ENCODE results near the gene DNAAF2. TPM values are rescaled to one million over a fixed set of nuclear protein-coding genes. Genes with fewer than 3 reads are reported as not detected.
"Not testable (repeated sequence)": the region's sequence is repeated elsewhere in the genome, so short reads cannot be mapped to it uniquely, and the experiment has no call there.

Gene DNAAF2
- polyA plus RNA-seq, 4 donors = 8.3 to 19.5 (median 10.3) TPM

DNA sequence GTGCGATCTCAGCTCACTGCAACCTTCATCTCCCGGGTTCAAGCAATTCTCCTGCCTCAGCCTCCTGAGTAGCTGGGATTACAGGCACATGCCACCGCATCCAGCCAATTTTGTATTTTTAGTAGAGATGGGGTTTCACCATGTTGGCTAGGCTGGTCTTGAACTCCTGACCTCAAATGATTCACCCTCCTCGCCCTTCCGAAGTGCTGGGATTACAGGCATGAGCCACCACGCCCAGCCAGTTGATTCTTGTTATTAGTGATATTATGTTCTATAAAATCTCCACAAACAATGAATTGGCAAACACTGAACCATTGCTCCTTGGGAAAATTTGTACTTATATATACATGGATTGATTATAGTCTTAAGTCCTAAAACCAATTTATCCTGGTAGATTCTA lies 22.5 kb upstream of the DNAAF2 start:
- not testable (repeated sequence) for FAIRE-seq; H3K4me3 ChIP-seq (ENCODE audit: low read depth in 1 of 3, low read length in 3 of 3); H3K27me3 ChIP-seq (ENCODE audit: control insufficient read depth in 3 of 3, insufficient read depth in 3 of 3, low read length in 3 of 3); H3K9me3 ChIP-seq (ENCODE audit: control insufficient read depth in 2 of 2, insufficient read depth in 1 of 2, low read depth in 1 of 2, low read length in 1 of 2); H3K36me3 ChIP-seq (ENCODE audit: control insufficient read depth in 3 of 3, insufficient read depth in 2 of 3, low read depth in 1 of 3, low read length in 3 of 3); H3K27ac ChIP-seq (ENCODE audit: low read depth in 1 of 3, low read length in 2 of 3); H3K4me1 ChIP-seq (ENCODE audit: control insufficient read depth in 3 of 3, insufficient read depth in 2 of 3, low read depth in 1 of 3, low read length in 2 of 3)
- DNase-seq = peak in 1 of 2 donors; percentile 47
- 63 to 83% (median 78%) methylated on average over 6 of the region's 6 CpGs for WGBS, 3 donors

DNA sequence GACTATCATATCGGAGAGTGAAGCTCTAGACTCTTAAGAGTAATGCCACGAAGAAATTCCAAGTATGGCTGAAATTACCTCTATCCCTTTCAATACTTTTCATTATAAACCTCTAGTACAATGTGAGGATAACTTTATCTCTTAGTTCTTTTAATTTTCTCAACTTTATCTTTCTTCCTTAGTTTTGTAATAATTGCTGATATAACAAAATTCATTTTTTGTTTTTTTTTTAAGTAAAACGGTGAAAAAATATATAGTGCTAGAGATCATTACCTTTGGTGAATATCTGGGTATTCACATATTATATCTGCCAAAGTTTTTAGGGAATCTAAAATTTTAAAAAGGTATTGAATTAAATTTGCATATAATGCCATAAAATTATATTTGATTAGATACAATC lies 19.5 kb upstream of the DNAAF2 start:
- 95 to 98% (median 96%) methylated on average over 3 of the region's 3 CpGs for WGBS, 3 donors
- peak; percentile 86 for FAIRE-seq
- H3K27me3 ChIP-seq (ENCODE audit: control insufficient read depth in 3 of 3, insufficient read depth in 3 of 3, low read length in 3 of 3) = no peaks in the 10 kb centered on the region
- H3K4me3 ChIP-seq (ENCODE audit: low read depth in 1 of 3, low read length in 3 of 3) = no peak overlapping the region
- H3K36me3 ChIP-seq (ENCODE audit: control insufficient read depth in 3 of 3, insufficient read depth in 2 of 3, low read depth in 1 of 3, low read length in 3 of 3) = peaks cover 0 to 2% (median 0%) of the 10 kb centered on the region in 3 donors
- peaks cover 0 to 3% (median 0%) of the 10 kb centered on the region in 3 donors for H3K4me1 ChIP-seq (ENCODE audit: control insufficient read depth in 3 of 3, insufficient read depth in 2 of 3, low read depth in 1 of 3, low read length in 2 of 3)
- no peaks in the 10 kb centered on the region for H3K9me3 ChIP-seq (ENCODE audit: control insufficient read depth in 2 of 2, insufficient read depth in 1 of 2, low read depth in 1 of 2, low read length in 1 of 2)
- no peak for DNase-seq
- no peak overlapping the region for H3K27ac ChIP-seq (ENCODE audit: low read depth in 1 of 3, low read length in 2 of 3)

DNA sequence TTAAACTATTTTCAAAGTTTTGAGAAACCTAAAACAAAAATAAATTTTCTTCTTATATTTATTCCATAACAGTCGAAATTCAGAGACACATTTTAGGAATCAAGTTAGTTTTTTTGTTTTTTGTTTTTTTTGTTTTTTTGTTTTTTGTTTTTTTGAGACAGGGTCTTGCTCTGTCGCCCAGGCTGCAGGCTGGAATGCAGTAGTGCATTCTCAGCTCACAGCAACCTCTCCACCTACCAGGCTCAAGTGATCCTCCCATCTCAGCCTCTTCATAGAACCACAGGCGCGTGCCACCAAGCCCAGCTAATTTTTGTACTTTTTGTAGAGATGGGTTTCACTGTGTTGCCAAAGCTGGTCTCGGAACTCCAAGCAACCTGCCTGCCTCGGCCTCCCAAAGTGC lies 18.5 kb upstream of the DNAAF2 start:
- 97 to 98% (median 97%) methylated on average over 6 of the region's 6 CpGs for WGBS, 3 donors
- peaks cover 0 to 2% (median 0%) of the 10 kb centered on the region in 3 donors for H3K36me3 ChIP-seq (ENCODE audit: control insufficient read depth in 3 of 3, insufficient read depth in 2 of 3, low read depth in 1 of 3, low read length in 3 of 3)
- FAIRE-seq = no peak

DNA sequence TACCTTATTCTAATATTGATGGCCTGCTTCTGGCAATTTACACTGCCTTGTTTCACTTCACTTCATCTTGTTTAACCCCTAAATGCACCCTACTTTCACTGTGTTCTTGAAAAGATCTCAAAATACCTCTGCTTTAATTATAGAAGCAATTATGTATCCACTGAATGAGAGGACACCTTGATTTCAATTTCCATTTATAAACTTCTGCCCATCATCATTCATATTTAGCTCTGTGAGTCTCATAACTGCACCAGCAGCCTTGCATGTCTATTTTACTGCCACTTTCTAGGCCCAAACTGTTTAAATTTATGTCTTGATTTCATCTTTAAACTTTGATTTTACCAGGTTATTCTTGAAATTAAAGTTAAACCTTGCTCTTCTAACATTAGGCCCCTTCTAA lies 7.1 kb upstream of the DNAAF2 start:
- Histone ChIP-seq H3K36me3 (ENCODE audit: control insufficient read depth in 3 of 3, insufficient read depth in 2 of 3, low read depth in 1 of 3, low read length in 3 of 3) (peaks cover 2 to 28% (median 6%) of the 10 kb centered on the region in 3 donors), H3K9me3 (ENCODE audit: control insufficient read depth in 2 of 2, insufficient read depth in 1 of 2, low read depth in 1 of 2, low read length in 1 of 2) (no peaks in the 10 kb centered on the region), H3K27me3 (ENCODE audit: control insufficient read depth in 3 of 3, insufficient read depth in 3 of 3, low read length in 3 of 3) (no peaks in the 10 kb centered on the region), H3K4me1 (ENCODE audit: control insufficient read depth in 3 of 3, insufficient read depth in 2 of 3, low read depth in 1 of 3, low read length in 2 of 3) (peaks cover 0 to 21% (median 6%) of the 10 kb centered on the region in 3 donors), H3K4me3 (ENCODE audit: low read depth in 1 of 3, low read length in 3 of 3) (no peak overlapping the region), H3K27ac (ENCODE audit: low read depth in 1 of 3, low read length in 2 of 3) (peak overlapping the region; percentile 64 to 73 (median 68))
- FAIRE-seq = no peak
- DNase-seq = no peak

More for the DNA sequence above, 18.5 kb upstream of the DNAAF2 start:
- no peaks in the 10 kb centered on the region for H3K9me3 ChIP-seq (ENCODE audit: control insufficient read depth in 2 of 2, insufficient read depth in 1 of 2, low read depth in 1 of 2, low read length in 1 of 2)
- H3K27ac ChIP-seq (ENCODE audit: low read depth in 1 of 3, low read length in 2 of 3) = no peak overlapping the region
- H3K27me3 ChIP-seq (ENCODE audit: control insufficient read depth in 3 of 3, insufficient read depth in 3 of 3, low read length in 3 of 3) = no peaks in the 10 kb centered on the region
- no peak for DNase-seq
- peaks cover 0 to 3% (median 0%) of the 10 kb centered on the region in 3 donors for H3K4me1 ChIP-seq (ENCODE audit: control insufficient read depth in 3 of 3, insufficient read depth in 2 of 3, low read depth in 1 of 3, low read length in 2 of 3)
- no peak overlapping the region for H3K4me3 ChIP-seq (ENCODE audit: low read depth in 1 of 3, low read length in 3 of 3)

DNA sequence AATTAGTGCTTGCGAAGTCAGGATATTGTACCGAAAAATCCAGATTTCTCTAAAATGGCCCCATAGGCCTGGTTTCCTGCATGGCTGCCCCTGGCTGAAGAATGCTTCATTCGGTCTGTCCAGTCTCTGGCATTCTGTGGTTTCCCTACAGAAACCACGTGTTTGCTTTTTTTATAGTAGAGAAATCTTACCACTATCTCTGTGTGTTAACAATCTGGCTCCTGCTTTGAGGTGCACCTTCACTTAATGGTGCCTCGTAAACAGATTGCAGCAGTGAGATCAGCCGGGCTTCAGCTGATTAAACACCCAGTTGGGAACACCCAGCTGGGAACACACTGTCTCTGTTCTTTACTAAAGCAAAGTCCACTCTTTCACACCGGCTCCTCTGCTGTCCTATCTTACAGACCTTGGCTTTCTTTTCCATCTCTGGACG lies 6.7 kb upstream of the DNAAF2 start:
- Histone ChIP-seq H3K4me1 (ENCODE audit: control insufficient read depth in 3 of 3, insufficient read depth in 2 of 3, low read depth in 1 of 3, low read length in 2 of 3) (peaks cover 0 to 26% (median 6%) of the 10 kb centered on the region in 3 donors), H3K27me3 (ENCODE audit: control insufficient read depth in 3 of 3, insufficient read depth in 3 of 3, low read length in 3 of 3) (no peaks in the 10 kb centered on the region), H3K4me3 (ENCODE audit: low read depth in 1 of 3, low read length in 3 of 3) (no peak overlapping the region), H3K27ac (ENCODE audit: low read depth in 1 of 3, low read length in 2 of 3) (peak overlapping the region; percentile 64 to 73 (median 68)), H3K36me3 (ENCODE audit: control insufficient read depth in 3 of 3, insufficient read depth in 2 of 3, low read depth in 1 of 3, low read length in 3 of 3) (peaks cover 2 to 27% (median 6%) of the 10 kb centered on the region in 3 donors), H3K9me3 (ENCODE audit: control insufficient read depth in 2 of 2, insufficient read depth in 1 of 2, low read depth in 1 of 2, low read length in 1 of 2) (no peaks in the 10 kb centered on the region)
- DNase-seq (peak; percentile 89 to 98), FAIRE-seq (peak; percentile 51)
- WGBS, 3 donors = 15 to 51% (median 35%) methylated on average over 8 of the region's 8 CpGs

DNA sequence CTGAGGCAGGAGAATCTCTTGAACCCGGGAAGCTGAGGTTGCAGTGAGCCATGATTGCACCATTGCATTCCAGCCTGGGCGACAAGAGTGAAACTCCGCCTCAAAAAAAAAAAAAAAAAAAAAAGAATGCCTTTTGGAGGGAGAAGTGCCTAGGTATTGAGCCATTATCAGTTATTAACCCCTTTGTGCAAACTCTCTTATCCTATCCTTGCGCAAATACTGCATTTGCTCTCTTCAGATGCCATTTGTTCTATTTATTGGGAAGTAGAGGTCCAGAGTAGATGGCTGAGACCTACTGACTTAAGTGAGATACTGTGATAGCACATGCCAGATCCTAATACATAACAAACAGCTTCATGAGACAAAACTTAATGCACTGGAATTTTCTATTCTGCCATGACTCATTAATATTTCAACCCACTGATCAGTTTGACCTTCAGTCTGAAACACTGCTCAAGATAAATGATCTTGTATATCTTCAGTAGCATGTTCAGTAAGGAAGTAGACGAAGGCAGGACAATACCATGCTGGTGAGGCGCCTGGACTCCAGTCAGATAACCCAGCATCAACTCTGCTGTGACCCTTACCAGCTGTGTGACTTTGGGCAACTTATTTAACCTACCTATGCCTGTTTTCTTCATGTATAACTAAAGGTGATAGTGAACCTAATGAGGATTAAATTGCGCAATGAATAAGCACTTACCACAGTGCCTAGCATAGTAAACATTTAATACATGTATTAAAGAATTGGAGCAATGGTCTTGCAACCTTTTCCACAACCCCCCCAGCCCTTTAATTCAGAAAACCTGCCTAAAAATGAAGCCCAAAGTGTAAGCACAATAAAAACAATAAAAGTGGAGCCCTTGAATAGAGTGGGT lies 5.7 kb upstream of the DNAAF2 start:
- WGBS, 3 donors = 38 to 82% (median 51%) methylated on average over 7 of the region's 7 CpGs
- FAIRE-seq (no peak), DNase-seq (peak; percentile 46 to 94)
- Histone ChIP-seq H3K4me3 (ENCODE audit: low read depth in 1 of 3, low read length in 3 of 3) (no peak overlapping the region), H3K4me1 (ENCODE audit: control insufficient read depth in 3 of 3, insufficient read depth in 2 of 3, low read depth in 1 of 3, low read length in 2 of 3) (peaks cover 0 to 35% (median 6%) of the 10 kb centered on the region in 3 donors), H3K27ac (ENCODE audit: low read depth in 1 of 3, low read length in 2 of 3) (peak overlapping the region; percentile 64 to 80 (median 73)), H3K9me3 (ENCODE audit: control insufficient read depth in 2 of 2, insufficient read depth in 1 of 2, low read depth in 1 of 2, low read length in 1 of 2) (no peaks in the 10 kb centered on the region), H3K27me3 (ENCODE audit: control insufficient read depth in 3 of 3, insufficient read depth in 3 of 3, low read length in 3 of 3) (no peaks in the 10 kb centered on the region), H3K36me3 (ENCODE audit: control insufficient read depth in 3 of 3, insufficient read depth in 2 of 3, low read depth in 1 of 3, low read length in 3 of 3) (peaks cover 2 to 28% (median 6%) of the 10 kb centered on the region in 3 donors)

DNA sequence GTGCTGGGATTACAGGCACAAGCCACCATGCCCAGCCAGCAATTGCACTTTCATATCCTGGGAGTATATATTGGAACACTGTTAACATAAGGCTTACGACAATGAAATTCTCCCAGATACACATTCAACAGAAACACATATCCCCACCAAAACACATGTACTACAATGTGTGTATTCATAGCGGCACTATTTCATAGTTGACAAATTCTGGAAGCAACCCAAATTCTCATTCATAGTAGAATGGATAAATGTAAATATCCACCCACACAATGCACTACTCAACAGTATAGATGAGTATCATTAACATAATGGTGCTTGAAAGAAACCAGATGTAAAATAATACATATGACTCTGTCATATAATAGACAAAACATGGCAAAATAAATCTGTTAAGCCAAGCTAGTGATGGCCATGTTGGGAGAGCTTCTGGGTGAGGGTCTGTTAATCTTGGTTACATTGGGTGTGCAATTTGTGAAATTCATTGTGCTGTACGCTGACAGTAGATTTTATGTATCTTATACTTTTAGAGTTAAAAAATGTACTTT lies 2.6 kb upstream of the DNAAF2 start:
- peaks cover 2 to 21% (median 4%) of the 10 kb centered on the region in 3 donors for H3K36me3 ChIP-seq (ENCODE audit: control insufficient read depth in 3 of 3, insufficient read depth in 2 of 3, low read depth in 1 of 3, low read length in 3 of 3)
- DNase-seq = no peak
- no peaks in the 10 kb centered on the region for H3K27me3 ChIP-seq (ENCODE audit: control insufficient read depth in 3 of 3, insufficient read depth in 3 of 3, low read length in 3 of 3)
- H3K9me3 ChIP-seq (ENCODE audit: control insufficient read depth in 2 of 2, insufficient read depth in 1 of 2, low read depth in 1 of 2, low read length in 1 of 2) = no peaks in the 10 kb centered on the region
- no peak overlapping the region for H3K4me3 ChIP-seq (ENCODE audit: low read depth in 1 of 3, low read length in 3 of 3)
- 83 to 95% (median 92%) methylated on average over 3 of the region's 3 CpGs for WGBS, 3 donors
- no peak overlapping the region for H3K27ac ChIP-seq (ENCODE audit: low read depth in 1 of 3, low read length in 2 of 3)
- no peak for FAIRE-seq
- H3K4me1 ChIP-seq (ENCODE audit: control insufficient read depth in 3 of 3, insufficient read depth in 2 of 3, low read depth in 1 of 3, low read length in 2 of 3) = peaks cover 0 to 35% (median 6%) of the 10 kb centered on the region in 3 donors

DNA sequence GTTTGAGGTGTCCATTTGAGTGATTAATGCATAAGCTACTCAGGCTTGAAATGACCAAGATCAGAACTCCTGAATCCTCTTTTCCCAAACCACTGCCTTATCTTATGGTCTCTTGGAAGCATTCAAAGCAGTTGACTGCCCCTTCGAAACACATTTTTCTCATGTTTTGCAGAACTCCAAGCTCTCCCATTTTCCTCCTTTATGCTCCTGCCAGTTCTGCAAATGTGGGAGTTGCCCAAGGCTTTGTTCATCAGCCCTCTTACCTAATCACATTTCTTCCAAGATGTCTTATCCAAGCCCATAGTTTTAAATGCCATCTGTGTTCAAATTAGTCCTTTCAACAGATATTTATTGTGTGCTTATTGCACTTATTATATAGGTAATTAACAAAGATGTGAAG lies 1.8 kb upstream of the DNAAF2 start:
- peaks cover 0 to 27% (median 6%) of the 10 kb centered on the region in 3 donors for H3K4me1 ChIP-seq (ENCODE audit: control insufficient read depth in 3 of 3, insufficient read depth in 2 of 3, low read depth in 1 of 3, low read length in 2 of 3)
- H3K4me3 ChIP-seq (ENCODE audit: low read depth in 1 of 3, low read length in 3 of 3) = no peak overlapping the region
- no peak for DNase-seq
- H3K9me3 ChIP-seq (ENCODE audit: control insufficient read depth in 2 of 2, insufficient read depth in 1 of 2, low read depth in 1 of 2, low read length in 1 of 2) = no peaks in the 10 kb centered on the region
- H3K36me3 ChIP-seq (ENCODE audit: control insufficient read depth in 3 of 3, insufficient read depth in 2 of 3, low read depth in 1 of 3, low read length in 3 of 3) = peaks cover 2 to 21% (median 4%) of the 10 kb centered on the region in 3 donors
- 92 to 96% (median 96%) methylated on average over 1 of the region's 1 CpG for WGBS, 3 donors
- no peak overlapping the region for H3K27ac ChIP-seq (ENCODE audit: low read depth in 1 of 3, low read length in 2 of 3)
- FAIRE-seq = no peak
- no peaks in the 10 kb centered on the region for H3K27me3 ChIP-seq (ENCODE audit: control insufficient read depth in 3 of 3, insufficient read depth in 3 of 3, low read length in 3 of 3)
